Body of pancreas (tissue), 4 donors: ENCODE measurements around the gene GSE1. TPM values are rescaled to one million over a fixed set of nuclear protein-coding genes. Genes with fewer than 3 reads are reported as not detected.
A peak's percentile ranks its signal among the peaks of the same experiment; 100 is the strongest.

Experiments
- ATAC-seq: fragments of 150-250 bp; one replicate; pipeline ENCODE4 v1.9.1; 2016
- DNase-seq, 4 donors: peaks; one replicate each; pipeline ENCODE4 v3.0.0-alpha.2; 2019
- H3K27ac ChIP-seq, 4 donors: fragments of 200-600 bp; sonication (generic); 1 replicate in 3 of 4; 2 replicates in 1 of 4; pipeline versions ENCODE4 v1.5.1 to v1.6.1; 2016 to 2019; ENCODE audit warnings: mild to moderate bottlenecking in 1 of 4, mixed read lengths in 1 of 4, moderate library complexity in 1 of 4
- H3K27me3 ChIP-seq, 2 donors: fragments of 200-600 bp; sonication (generic); one replicate each; pipeline ENCODE4 v1.6.0; 2016; ENCODE audit warnings: mild to moderate bottlenecking in 1 of 2
- H3K36me3 ChIP-seq, 2 donors: fragments of 200-600 bp; sonication (generic); replicated peaks in 1 of 2; 2 replicates each; pipeline ENCODE4 v1.5.1; 2016; ENCODE audit warnings: low read depth in 2 of 2; ENCODE audit not compliant: insufficient read depth in 1 of 2
- H3K4me1 ChIP-seq: fragments of 200-600 bp; sonication (generic); one replicate; pipeline ENCODE4 v1.6.0; 2016
- H3K4me3 ChIP-seq, 2 donors: fragments of 200-600 bp; sonication (generic); 1 replicate in 1 of 2; 2 replicates in 1 of 2; pipeline ENCODE4 v1.5.1; 2016 to 2019
- H3K9me3 ChIP-seq, 3 donors: fragments of 200-600 bp; sonication (generic); 1 replicate in 2 of 3; 2 replicates in 1 of 3; pipeline ENCODE4 v1.5.1; 2016
- CTCF ChIP-seq, 7 experiments: fragments of 450-650 bp in 4 of 7; fragments of 200-600 bp in 3 of 7; sonication (generic) in 3 of 7; IDR thresholded peaks; one replicate each; pipeline ENCODE4 v1.5.1; 2016 to 2019; ENCODE audit warnings: antibody characterized with exemption in 7 of 7
- POLR2A ChIP-seq, 3 donors: fragments of 450-650 bp; IDR thresholded peaks; one replicate each; pipeline ENCODE4 v1.6.1; 2016; ENCODE audit warnings: antibody characterized with exemption in 3 of 3, mild to moderate bottlenecking in 2 of 3
- WGBS, 2 donors: methylation state at CpG; one replicate each; pipeline ENCODE4 v1.1.5; 2017; 5-methylcytosine and 5-hydroxymethylcytosine counted together
- intact Hi-C: fragments of 100-400 bp; cut with DNase I; formaldehyde crosslinking; loops from one replicate; pipeline ENCODE4 v1.15.1; 2023
- total RNA-seq, 2 donors: library from RNA; depleted of rRNA; stranded (reverse); fragments of >200 nt; gene quantifications; one replicate each; pipeline ENCODE4 v1.1.0, GENCODE V29; 2016

Gene GSE1
- total RNA-seq, 2 donors from 2014 or later: 76.5 to 221 TPM

- DNase-seq (no peak), ATAC-seq (no peak)
- Histone ChIP-seq H3K27me3 (no peaks in the 10 kb centered on the region), H3K9me3 (no peaks in the 10 kb centered on the region), H3K4me1 (peaks cover 29% of the 10 kb centered on the region), H3K4me3 (no peak overlapping the region), H3K27ac (no peak overlapping the region), H3K36me3 (no peaks in the 10 kb centered on the region)
- WGBS, 2 donors: 83 to 84% methylated on average over 20 of the region's 20 CpGs
- intact Hi-C loops: no loop called here
- TF ChIP-seq CTCF (IDR thresholded peaks at IDR 0.05) (no peak), POLR2A (IDR thresholded peaks at IDR 0.05) (no peak)
These were observed 28.3 kb upstream of the GSE1 start for GRCh38 chr16:85584819-85585282.

GRCh38 chr16:85585711-85586110, 27.4 kb upstream of the GSE1 start:
- H3K4me3 ChIP-seq: no peak overlapping the region
- TF ChIP-seq POLR2A (IDR thresholded peaks at IDR 0.05) (no peak), CTCF (IDR thresholded peaks at IDR 0.05) (no peak)
- intact Hi-C loops: no loop called here
- ATAC-seq (no peak), DNase-seq (no peak)
- H3K27me3 ChIP-seq: no peaks in the 10 kb centered on the region
- 87 to 100% methylated on average over 6 to 7 of the region's 7 CpGs for WGBS, 2 donors
- H3K4me1 ChIP-seq: peaks cover 23% of the 10 kb centered on the region
- no peak overlapping the region for H3K27ac ChIP-seq
- H3K9me3 ChIP-seq: no peaks in the 10 kb centered on the region
- no peaks in the 10 kb centered on the region for H3K36me3 ChIP-seq

- Histone ChIP-seq H3K4me1 (peaks cover 23% of the 10 kb centered on the region), H3K36me3 (no peaks in the 10 kb centered on the region), H3K27me3 (no peaks in the 10 kb centered on the region), H3K27ac (no peak overlapping the region), H3K9me3 (no peaks in the 10 kb centered on the region), H3K4me3 (no peak overlapping the region)
- ATAC-seq: peak; percentile 57
- DNase-seq: peak in 3 of 4 donors; percentile 51 to 75 (median 71)
- intact Hi-C loops: no loop called here
- TF ChIP-seq POLR2A (IDR thresholded peaks at IDR 0.05): no peak
- TF ChIP-seq CTCF (IDR thresholded peaks at IDR 0.05): no peak
- WGBS, 2 donors: 46 to 73% methylated on average over 19 to 31 of the region's 31 CpGs
These were observed 26.6 kb upstream of the GSE1 start for GRCh38 chr16:85586380-85587104.

GRCh38 chr16:85587762-85588556, 25.2 kb upstream of the GSE1 start:
- H3K27me3 ChIP-seq: no peaks in the 10 kb centered on the region
- no peaks in the 10 kb centered on the region for H3K36me3 ChIP-seq
- ATAC-seq (no peak), DNase-seq (no peak)
- H3K4me3 ChIP-seq: no peak overlapping the region
- 86 to 91% methylated on average over 24 to 26 of the region's 26 CpGs for WGBS, 2 donors
- peaks cover 17% of the 10 kb centered on the region for H3K4me1 ChIP-seq
- no peaks in the 10 kb centered on the region for H3K9me3 ChIP-seq
- H3K27ac ChIP-seq: no peak overlapping the region
- TF ChIP-seq CTCF (IDR thresholded peaks at IDR 0.05): no peak
- TF ChIP-seq POLR2A (IDR thresholded peaks at IDR 0.05): no peak
- intact Hi-C loops: no loop called here
